Activated CD4-positive, alpha-beta T cell treated with anti-CD3 and anti-CD28 coated beads, Interleukin-2, amount 10 ng/mL, durations not matched to agents 24 days and 14 days (primary cell): ENCODE measurements around the gene GUCA1A. TPM values are rescaled to one million over a fixed set of nuclear protein-coding genes. Genes with fewer than 3 reads are reported as not detected.
"Not testable (repeated sequence)": the region's sequence is repeated elsewhere in the genome, so short reads cannot be mapped to it uniquely, and the experiment has no call there.

Experiments used
- DNase-seq: peaks from one replicate; pipeline ENCODE4 v3.0.0; 2022
- H3K27ac Mint-ChIP-seq: one replicate; pipeline ENCODE4 v1.8.0; 2022; ENCODE audit warnings: mild to moderate bottlenecking, mixed read lengths
- H3K27me3 Mint-ChIP-seq: one replicate; pipeline ENCODE4 v1.8.0; 2022; ENCODE audit warnings: mixed read lengths
- H3K36me3 Mint-ChIP-seq: one replicate; pipeline ENCODE4 v1.8.0; 2022; ENCODE audit warnings: low read depth, mild to moderate bottlenecking, mixed read lengths
- H3K4me1 Mint-ChIP-seq: one replicate; pipeline ENCODE4 v1.8.0; 2021; ENCODE audit warnings: mixed read lengths
- H3K4me3 Mint-ChIP-seq: one replicate; pipeline ENCODE4 v1.8.0; 2022; ENCODE audit warnings: mild to moderate bottlenecking, moderate library complexity, mixed read lengths
- H3K9me3 Mint-ChIP-seq: one replicate; pipeline ENCODE4 v1.8.0; 2021; ENCODE audit warnings: mixed read lengths
- intact Hi-C: fragments of 100-400 bp; cut with micrococcal nuclease; formaldehyde crosslinking; loops from one replicate; pipeline ENCODE4 v1.15.1; 2023
- total RNA-seq: library from RNA; stranded (reverse); gene quantifications from 2 replicates; pipeline ENCODE4 v1.2.3, GENCODE V29; 2022

GUCA1A gene
- total RNA-seq, 1 donor from 2014 or later, result not detected

- Mint-ChIP-seq H3K4me1 (no peaks in the 10 kb centered on the region), H3K27ac (no peak overlapping the region), H3K4me3 (no peak overlapping the region), H3K36me3 (no peaks in the 10 kb centered on the region), H3K9me3 (no peaks in the 10 kb centered on the region), H3K27me3 (no peaks in the 10 kb centered on the region)
- intact Hi-C loops, result no loop called here
- DNase-seq, result no peak
Observed at GRCh38 chr6:42171813-42172581, 1.2 kb upstream of the GUCA1A start.

GRCh38 chr6:42175860-42176259 is 2.7 kb downstream of the GUCA1A start:
- DNase-seq, result no peak
- H3K4me1 Mint-ChIP-seq, result peaks cover 10% of the 10 kb centered on the region
- H3K36me3 Mint-ChIP-seq, result no peaks in the 10 kb centered on the region
- no peaks in the 10 kb centered on the region for H3K27me3 Mint-ChIP-seq
- H3K4me3 Mint-ChIP-seq, result no peak overlapping the region
- intact Hi-C loops, result no loop called here
- no peak overlapping the region for H3K27ac Mint-ChIP-seq
- H3K9me3 Mint-ChIP-seq, result no peaks in the 10 kb centered on the region

- no peak for DNase-seq
- no peaks in the 10 kb centered on the region for H3K27me3 Mint-ChIP-seq
- no peaks in the 10 kb centered on the region for H3K9me3 Mint-ChIP-seq
- no peaks in the 10 kb centered on the region for H3K36me3 Mint-ChIP-seq
- H3K4me1 Mint-ChIP-seq, result peaks cover 10% of the 10 kb centered on the region
- no peak overlapping the region for H3K27ac Mint-ChIP-seq
- intact Hi-C loops, result no loop called here
- H3K4me3 Mint-ChIP-seq, result no peak overlapping the region
Observed at GRCh38 chr6:42176981-42177380, 3.8 kb downstream of the GUCA1A start.

- peak; percentile 77 for DNase-seq
- no peaks in the 10 kb centered on the region for H3K9me3 Mint-ChIP-seq
- no peak overlapping the region for H3K4me3 Mint-ChIP-seq
- peaks cover 10% of the 10 kb centered on the region for H3K4me1 Mint-ChIP-seq
- H3K36me3 Mint-ChIP-seq, result no peaks in the 10 kb centered on the region
- no peaks in the 10 kb centered on the region for H3K27me3 Mint-ChIP-seq
- no peak overlapping the region for H3K27ac Mint-ChIP-seq
- intact Hi-C loops, result no loop called here
Observed at GRCh38 chr6:42177514-42178364, 4.6 kb downstream of the GUCA1A start.

GRCh38 chr6:42179261-42179944 is 6.2 kb downstream of the GUCA1A start:
- H3K27ac Mint-ChIP-seq, result no peak overlapping the region
- no peak for DNase-seq
- intact Hi-C loops, result no loop called here
- H3K27me3 Mint-ChIP-seq, result no peaks in the 10 kb centered on the region
- no peaks in the 10 kb centered on the region for H3K36me3 Mint-ChIP-seq
- H3K4me1 Mint-ChIP-seq, result peaks cover 10% of the 10 kb centered on the region
- H3K4me3 Mint-ChIP-seq, result no peak overlapping the region
- H3K9me3 Mint-ChIP-seq, result no peaks in the 10 kb centered on the region

GRCh38 chr6:42179945-42180313 is 6.8 kb downstream of the GUCA1A start:
- Mint-ChIP-seq H3K27me3 (no peaks in the 10 kb centered on the region), H3K9me3 (no peaks in the 10 kb centered on the region), H3K4me1 (peaks cover 10% of the 10 kb centered on the region), H3K4me3 (no peak overlapping the region), H3K36me3 (no peaks in the 10 kb centered on the region), H3K27ac (no peak overlapping the region)
- no peak for DNase-seq
- intact Hi-C loops, result no loop called here

GRCh38 chr6:42182101-42182500 is 8.9 kb downstream of the GUCA1A start:
- no peaks in the 10 kb centered on the region for H3K9me3 Mint-ChIP-seq
- H3K27me3 Mint-ChIP-seq, result no peaks in the 10 kb centered on the region
- H3K27ac Mint-ChIP-seq, result no peak overlapping the region
- DNase-seq, result no peak
- peaks cover 10% of the 10 kb centered on the region for H3K4me1 Mint-ChIP-seq
- no peak overlapping the region for H3K4me3 Mint-ChIP-seq
- H3K36me3 Mint-ChIP-seq, result no peaks in the 10 kb centered on the region
- intact Hi-C loops, result no loop called here

- no peaks in the 10 kb centered on the region for H3K36me3 Mint-ChIP-seq
- no peak for DNase-seq
- intact Hi-C loops, result no loop called here
- H3K9me3 Mint-ChIP-seq, result no peaks in the 10 kb centered on the region
- no peak overlapping the region for H3K4me3 Mint-ChIP-seq
- peaks cover 7% of the 10 kb centered on the region for H3K4me1 Mint-ChIP-seq
- H3K27me3 Mint-ChIP-seq, result no peaks in the 10 kb centered on the region
- H3K27ac Mint-ChIP-seq, result no peak overlapping the region
Observed at GRCh38 chr6:42184475-42184874, 11.3 kb downstream of the GUCA1A start.

GRCh38 chr6:42185597-42185996 is 12.4 kb downstream of the GUCA1A start:
- Mint-ChIP-seq H3K27ac (no peak overlapping the region), H3K9me3 (no peaks in the 10 kb centered on the region), H3K36me3 (no peaks in the 10 kb centered on the region), H3K4me1 (no peaks in the 10 kb centered on the region), H3K27me3 (no peaks in the 10 kb centered on the region), H3K4me3 (no peak overlapping the region)
- intact Hi-C loops, result no loop called here
- DNase-seq, result no peak

- H3K36me3 Mint-ChIP-seq, result no peaks in the 10 kb centered on the region
- no peak overlapping the region for H3K4me3 Mint-ChIP-seq
- no peak for DNase-seq
- H3K4me1 Mint-ChIP-seq, result no peaks in the 10 kb centered on the region
- no peak overlapping the region for H3K27ac Mint-ChIP-seq
- intact Hi-C loops, result no loop called here
- no peaks in the 10 kb centered on the region for H3K9me3 Mint-ChIP-seq
- no peaks in the 10 kb centered on the region for H3K27me3 Mint-ChIP-seq
Observed at GRCh38 chr6:42188406-42188805, 15.2 kb downstream of the GUCA1A start.

- no peak overlapping the region for H3K4me3 Mint-ChIP-seq
- no peaks in the 10 kb centered on the region for H3K36me3 Mint-ChIP-seq
- no peaks in the 10 kb centered on the region for H3K27me3 Mint-ChIP-seq
- no peaks in the 10 kb centered on the region for H3K4me1 Mint-ChIP-seq
- no peak for DNase-seq
- intact Hi-C loops, result no loop called here
- no peaks in the 10 kb centered on the region for H3K9me3 Mint-ChIP-seq
- no peak overlapping the region for H3K27ac Mint-ChIP-seq
Observed at GRCh38 chr6:42190554-42191183, 17.5 kb downstream of the GUCA1A start.

GRCh38 chr6:42192385-42192784 is 19.2 kb downstream of the GUCA1A start:
- DNase-seq, H3K4me1 Mint-ChIP-seq, H3K27ac Mint-ChIP-seq, H3K36me3 Mint-ChIP-seq, H3K27me3 Mint-ChIP-seq, H3K4me3 Mint-ChIP-seq, intact Hi-C loops, H3K9me3 Mint-ChIP-seq: not testable (repeated sequence)

- intact Hi-C loops, result no loop called here
- no peaks in the 10 kb centered on the region for H3K9me3 Mint-ChIP-seq
- H3K4me3 Mint-ChIP-seq, result no peak overlapping the region
- no peak overlapping the region for H3K27ac Mint-ChIP-seq
- H3K36me3 Mint-ChIP-seq, result no peaks in the 10 kb centered on the region
- H3K4me1 Mint-ChIP-seq, result no peaks in the 10 kb centered on the region
- no peak for DNase-seq
- H3K27me3 Mint-ChIP-seq, result no peaks in the 10 kb centered on the region
Observed at GRCh38 chr6:42193491-42193894, 20.3 kb downstream of the GUCA1A start.

GRCh38 chr6:42194056-42194455 is 20.9 kb downstream of the GUCA1A start:
- Mint-ChIP-seq H3K27ac (no peak overlapping the region), H3K4me1 (no peaks in the 10 kb centered on the region), H3K36me3 (no peaks in the 10 kb centered on the region), H3K27me3 (no peaks in the 10 kb centered on the region), H3K4me3 (no peak overlapping the region), H3K9me3 (no peaks in the 10 kb centered on the region)
- DNase-seq, result no peak
- intact Hi-C loops, result no loop called here
